ENCODE results near the gene LBX2. TPM values are rescaled to one million over a fixed set of nuclear protein-coding genes. Genes with fewer than 3 reads are reported as not detected.

The LBX2 gene
- total and polyA plus RNA-seq, 9 of the 15 experiments (the other 6 are each of a cell fraction or from before 2014, with no cell fraction given), result 0.39 to 6.2 (median 1.8) TPM; not detected in 1

- TF ChIP-seq, protein P1, sequence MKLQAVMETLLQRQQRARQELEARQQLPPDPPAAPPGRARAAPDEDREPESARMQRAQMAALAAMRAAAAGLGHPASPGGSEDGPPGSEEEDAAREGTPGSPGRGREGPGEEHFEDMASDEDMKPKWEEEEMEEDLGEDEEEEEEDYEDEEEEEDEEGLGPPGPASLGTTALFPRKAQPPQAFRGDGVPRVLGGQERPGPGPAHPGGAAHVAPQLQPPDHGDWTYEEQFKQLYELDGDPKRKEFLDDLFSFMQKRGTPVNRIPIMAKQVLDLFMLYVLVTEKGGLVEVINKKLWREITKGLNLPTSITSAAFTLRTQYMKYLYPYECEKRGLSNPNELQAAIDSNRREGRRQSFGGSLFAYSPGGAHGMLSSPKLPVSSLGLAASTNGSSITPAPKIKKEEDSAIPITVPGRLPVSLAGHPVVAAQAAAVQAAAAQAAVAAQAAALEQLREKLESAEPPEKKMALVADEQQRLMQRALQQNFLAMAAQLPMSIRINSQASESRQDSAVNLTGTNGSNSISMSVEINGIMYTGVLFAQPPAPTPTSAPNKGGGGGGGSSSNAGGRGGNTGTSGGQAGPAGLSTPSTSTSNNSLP (IDR thresholded peaks at IDR 0.05; ENCODE audit: borderline replicate concordance, low read depth, low read length), result 0 out of 2 replicates have a peak, but pooled peaks have one; percentile 37
- peak in 1 of 2 experiments; percentile 77; a peak in 2 of 4 replicates for TF ChIP-seq SRF (CRISPR knock-in tag; IDR thresholded peaks at IDR 0.05)
- no peak for TF ChIP-seq ZNF143 (CRISPR knock-in tag; IDR thresholded peaks at IDR 0.05)
- peak; percentile 75; the same call in 1 of the 2 replicates for TF ChIP-seq MTA3 (IDR thresholded peaks at IDR 0.05; ENCODE audit: borderline replicate concordance)
- TF ChIP-seq HBP1 (CRISPR knock-in tag; IDR thresholded peaks at IDR 0.05), result peak; percentile 23; the same call in 1 of the 2 replicates
- no peak for TF ChIP-seq ZFPM2 (CRISPR knock-in tag; IDR thresholded peaks at IDR 0.05)
- no peak for TF ChIP-seq ATF1 (CRISPR knock-in tag; IDR thresholded peaks at IDR 0.05)
- peak; percentile 53 for TF ChIP-seq ATF1 (tag; IDR thresholded peaks at IDR 0.05)
- TF ChIP-seq CCNT2 (IDR thresholded peaks at IDR 0.05; ENCODE audit: borderline replicate concordance, extremely low read depth, insufficient read length, low read depth, low read length), result peak; percentile 60
- TF ChIP-seq NFIX (CRISPR knock-in tag; IDR thresholded peaks at IDR 0.05; ENCODE audit: low read depth), result no peak
- TF ChIP-seq GABPB2 (CRISPR knock-in tag; conservative IDR thresholded peaks at IDR 0.05), result no peak
- no peak for TF ChIP-seq AFF1 (IDR thresholded peaks at IDR 0.05; ENCODE audit: low read depth in 1 of 2, partially characterized antibody in 2 of 2)
- peak; percentile 80 for TF ChIP-seq EP400 (IDR thresholded peaks at IDR 0.05)
- no peak for TF ChIP-seq MLX (CRISPR knock-in tag; conservative IDR thresholded peaks at IDR 0.05)
- TF ChIP-seq CBX3 (IDR thresholded peaks at IDR 0.05; ENCODE audit: borderline replicate concordance in 1 of 2, low read length in 2 of 2), result no peak; a peak in 1 of 3 replicates
- TF ChIP-seq ZNF586 (CRISPR knock-in tag; conservative IDR thresholded peaks at IDR 0.05), result no peak
- TF ChIP-seq HOXB6 (CRISPR knock-in tag; IDR thresholded peaks at IDR 0.05; ENCODE audit: borderline replicate concordance), result no peak
- no peak for TF ChIP-seq NONO (IDR thresholded peaks at IDR 0.05; ENCODE audit: low read depth in 2 of 2, low read length in 1 of 2)
- TF ChIP-seq TCF3 (CRISPR knock-in tag; IDR thresholded peaks at IDR 0.05), result peak; percentile 4
Measured at GRCh38 chr2:74507145-74507925, 7.9 kb upstream of the LBX2 start, which contains the start of gene PCGF1 (continued).

Measured in K562 (cell line).